AG09309 (cell line): ENCODE measurements around the gene CAMK1G.

Source experiments
- DNase-seq: peaks from one replicate; pipeline ENCODE4 v3.0.0-alpha.2; 2010; ENCODE audit warnings: low read depth
- H3K4me3 ChIP-seq: 2 replicates; pipeline ENCODE4 v1.5.1; 2011; ENCODE audit warnings: mild to moderate bottlenecking, low read depth, low read length, moderate library complexity; ENCODE audit not compliant: control insufficient read depth
- TF ChIP-seq, protein P1 (sequence below): IDR thresholded peaks from 2 replicates; pipeline ENCODE4 v1.5.1; 2011; ENCODE audit warnings: mild to moderate bottlenecking, low read depth, low read length, inconsistent platforms; ENCODE audit not compliant: insufficient read depth, control insufficient read depth; ENCODE audit errors: missing control alignments

Gene CAMK1G

DNA sequence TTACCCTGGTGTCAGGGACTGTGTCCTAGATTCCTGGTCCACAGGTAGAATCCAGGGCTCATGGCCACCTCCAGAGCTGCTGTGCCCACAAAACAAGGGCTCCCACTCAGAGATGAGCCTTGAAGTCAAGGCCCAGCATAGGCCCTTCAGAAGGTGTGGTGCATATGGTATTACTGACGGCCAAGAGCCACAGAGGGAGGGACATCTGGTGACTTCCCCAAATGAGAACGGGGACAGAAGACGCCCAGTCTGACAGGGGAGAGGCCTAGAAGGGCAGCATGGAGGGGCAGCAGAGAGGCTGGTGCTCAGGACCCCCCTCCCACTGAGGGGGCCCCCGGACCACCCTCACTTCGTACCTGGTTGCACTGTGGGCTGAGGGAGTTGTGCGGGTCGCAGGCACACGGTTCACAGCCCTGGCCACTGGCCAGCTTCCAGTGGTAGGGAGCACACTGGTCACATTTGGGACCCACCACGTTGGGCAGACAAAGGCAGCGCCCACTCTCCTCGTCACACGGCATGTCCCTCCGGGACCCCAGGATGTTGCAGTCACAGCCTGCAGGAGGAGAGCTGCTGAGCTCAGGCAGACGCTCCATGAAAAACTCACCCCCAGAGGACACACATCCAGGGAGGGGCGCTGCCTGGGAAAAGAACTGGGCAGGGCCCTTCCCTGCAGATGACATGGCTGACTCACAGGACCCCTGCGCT lies 43.7 kb downstream of the CAMK1G start:
- TF ChIP-seq, protein P1, sequence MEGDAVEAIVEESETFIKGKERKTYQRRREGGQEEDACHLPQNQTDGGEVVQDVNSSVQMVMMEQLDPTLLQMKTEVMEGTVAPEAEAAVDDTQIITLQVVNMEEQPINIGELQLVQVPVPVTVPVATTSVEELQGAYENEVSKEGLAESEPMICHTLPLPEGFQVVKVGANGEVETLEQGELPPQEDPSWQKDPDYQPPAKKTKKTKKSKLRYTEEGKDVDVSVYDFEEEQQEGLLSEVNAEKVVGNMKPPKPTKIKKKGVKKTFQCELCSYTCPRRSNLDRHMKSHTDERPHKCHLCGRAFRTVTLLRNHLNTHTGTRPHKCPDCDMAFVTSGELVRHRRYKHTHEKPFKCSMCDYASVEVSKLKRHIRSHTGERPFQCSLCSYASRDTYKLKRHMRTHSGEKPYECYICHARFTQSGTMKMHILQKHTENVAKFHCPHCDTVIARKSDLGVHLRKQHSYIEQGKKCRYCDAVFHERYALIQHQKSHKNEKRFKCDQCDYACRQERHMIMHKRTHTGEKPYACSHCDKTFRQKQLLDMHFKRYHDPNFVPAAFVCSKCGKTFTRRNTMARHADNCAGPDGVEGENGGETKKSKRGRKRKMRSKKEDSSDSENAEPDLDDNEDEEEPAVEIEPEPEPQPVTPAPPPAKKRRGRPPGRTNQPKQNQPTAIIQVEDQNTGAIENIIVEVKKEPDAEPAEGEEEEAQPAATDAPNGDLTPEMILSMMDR: no peak
- no peak for DNase-seq
- no peak overlapping the region for H3K4me3 ChIP-seq

DNA sequence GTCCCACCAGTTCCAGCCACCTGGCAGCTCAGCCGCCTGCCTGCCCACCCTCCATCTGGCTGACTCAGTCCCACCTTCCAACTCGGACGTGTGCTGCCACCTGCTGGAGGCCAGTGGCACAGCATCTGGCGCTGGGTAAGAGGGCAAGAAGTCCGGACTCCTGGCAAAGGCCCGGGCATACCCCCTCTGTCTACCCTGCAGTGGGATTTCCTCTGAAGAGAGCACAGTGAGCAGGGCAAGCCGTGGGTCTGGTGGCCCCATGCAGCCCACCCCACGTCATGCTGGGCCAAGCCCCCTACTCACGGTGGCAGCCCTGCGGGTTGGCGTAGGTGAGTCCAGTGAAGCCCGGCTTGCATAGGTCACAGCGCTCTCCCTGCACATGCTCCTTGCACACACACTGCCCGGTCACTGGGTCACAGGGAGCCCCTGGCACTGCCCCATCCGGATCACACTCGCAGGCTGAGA lies 44.2 kb downstream of the CAMK1G start:
- no peak overlapping the region for H3K4me3 ChIP-seq
- TF ChIP-seq, protein P1: peak; percentile 99
- DNase-seq: no peak

DNA sequence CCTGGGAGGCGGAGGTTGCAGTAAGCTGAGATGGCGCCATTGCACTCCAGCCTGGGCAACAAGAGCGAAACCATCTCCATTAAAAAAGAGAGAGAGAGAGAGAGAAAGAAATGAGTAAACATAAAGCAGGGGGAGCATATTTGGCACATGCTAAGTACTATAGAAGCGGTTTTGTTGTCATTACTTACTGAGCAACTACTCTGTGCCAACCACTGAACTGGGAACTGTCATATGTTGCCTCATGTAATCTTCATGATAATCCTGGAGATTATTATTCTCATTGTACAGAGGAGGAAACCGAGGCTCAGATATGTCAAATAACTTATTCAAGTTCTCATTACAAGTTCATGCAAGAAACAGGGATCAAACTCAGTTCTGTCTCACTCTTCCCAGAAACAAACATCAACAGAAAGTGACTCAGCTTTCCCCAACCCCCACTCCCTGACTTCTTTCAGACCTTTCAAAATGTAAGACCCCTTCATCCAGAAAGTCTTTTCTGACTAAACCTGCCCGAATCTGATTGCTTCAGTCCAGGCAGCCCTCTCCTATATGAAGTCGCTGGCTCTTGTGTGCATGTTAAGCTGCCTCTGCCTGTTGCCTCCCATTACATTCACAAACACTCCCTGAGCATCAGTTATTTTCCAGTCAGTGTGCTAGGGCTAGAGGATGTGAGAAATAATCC lies 45.2 kb downstream of the CAMK1G start:
- DNase-seq: no peak
- H3K4me3 ChIP-seq: no peak overlapping the region
- TF ChIP-seq, protein P1: no peak

DNA sequence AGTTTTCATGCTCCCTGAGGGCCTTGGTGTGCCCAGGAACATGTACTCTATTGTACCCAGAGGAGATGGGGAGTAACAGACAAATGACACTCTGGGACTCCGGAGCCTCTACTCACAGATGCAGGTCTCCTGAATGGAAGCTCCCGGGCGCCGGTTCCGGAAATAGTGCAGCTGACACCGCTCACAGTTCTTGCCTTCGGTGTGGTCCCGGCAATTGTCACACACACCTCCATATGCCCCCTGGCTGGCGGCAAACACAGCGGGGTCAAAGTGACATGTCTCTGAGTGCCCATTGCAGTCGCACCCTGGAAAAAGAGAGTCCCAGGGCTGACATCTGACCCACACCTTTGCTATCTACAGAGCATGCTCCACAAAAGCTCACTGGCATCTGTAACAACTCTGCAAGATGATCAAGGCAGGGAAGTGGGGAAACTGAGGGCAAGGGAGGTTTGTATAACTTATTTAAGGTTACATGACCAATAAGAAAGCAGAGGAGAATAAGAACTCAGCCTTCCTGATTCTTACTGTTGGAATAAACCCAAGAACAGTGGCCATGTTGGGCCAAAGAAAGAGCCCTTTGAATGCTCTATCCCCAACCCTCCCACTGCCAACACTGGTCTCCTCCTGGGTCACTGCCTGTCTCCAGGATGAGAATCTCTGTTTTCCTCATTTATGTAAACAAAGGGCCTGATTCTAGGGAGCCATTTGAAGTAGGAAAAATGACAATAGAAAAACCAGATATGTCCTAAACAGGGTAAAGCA lies 46.3 kb downstream of the CAMK1G start:
- H3K4me3 ChIP-seq: no peak overlapping the region
- DNase-seq: no peak
- TF ChIP-seq, protein P1: no peak

DNA sequence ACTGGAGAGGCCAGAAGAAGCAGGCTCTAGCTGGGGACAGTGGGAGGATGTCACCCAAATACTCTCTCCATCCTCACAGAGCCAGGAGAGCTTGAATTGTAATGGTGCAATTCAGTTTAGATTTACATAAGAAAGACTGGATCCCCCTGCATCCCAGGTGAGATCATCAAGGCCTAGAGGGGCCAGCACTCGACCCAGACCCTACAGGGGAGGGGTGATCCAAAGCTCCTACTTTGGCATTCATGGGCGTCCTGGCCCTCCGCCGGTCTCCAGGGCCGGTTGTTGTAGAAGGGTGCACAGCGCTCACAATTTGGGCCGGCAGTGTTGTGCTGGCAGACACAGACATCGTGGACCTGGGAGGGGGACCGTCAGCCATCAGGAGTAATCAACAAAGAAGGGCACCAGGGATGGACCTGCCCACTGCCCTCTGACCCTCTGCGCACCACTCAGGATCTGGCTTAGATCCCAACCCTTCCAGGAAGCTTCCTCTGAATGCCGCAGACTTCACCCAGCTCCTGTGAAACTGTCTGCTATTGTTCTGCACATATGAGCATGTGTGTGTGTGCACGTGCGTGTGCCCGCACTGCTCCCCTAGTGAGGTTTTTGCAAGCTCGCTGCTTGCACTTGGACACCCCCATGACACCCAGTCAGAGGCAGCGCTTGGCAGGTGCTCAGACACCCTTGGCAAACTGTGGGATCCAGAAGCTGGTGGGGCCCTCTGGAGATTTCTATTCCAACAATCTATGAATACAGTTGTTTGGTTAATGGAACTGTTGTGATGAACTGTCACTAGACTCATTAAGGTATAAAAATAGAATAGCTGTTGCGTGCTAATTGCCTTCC lies 47.1 kb downstream of the CAMK1G start:
- no peak overlapping the region for H3K4me3 ChIP-seq
- TF ChIP-seq, protein P1: no peak
- no peak for DNase-seq
